Upper lobe of left lung (tissue), 4 donors: ENCODE measurements around the gene IVD.
A peak's percentile ranks its signal among the peaks of the same experiment; 100 is the strongest.

Experiments used
- CTCF ChIP-seq, 6 experiments: fragments of 450-650 bp in 4 of 6; fragments of 200-600 bp in 2 of 6; sonication (generic) in 2 of 6; IDR thresholded peaks; one replicate each; pipeline ENCODE4 v1.5.1; 2016 to 2019; ENCODE audit warnings: antibody characterized with exemption in 6 of 6
- POLR2A ChIP-seq, 4 donors: fragments of 450-650 bp; IDR thresholded peaks; one replicate each; pipeline ENCODE4 v1.5.1; 2016 to 2017; ENCODE audit warnings: antibody characterized with exemption in 4 of 4, mild to moderate bottlenecking in 2 of 4
- POLR2AphosphoS5 ChIP-seq, 2 donors: sonication (generic); formaldehyde crosslinking; IDR thresholded peaks; one replicate each; pipeline ENCODE4 v1.5.1; 2017; ENCODE audit warnings: antibody characterized with exemption in 2 of 2

- TF ChIP-seq CTCF (IDR thresholded peaks at IDR 0.05) (peak in 3 of 6 experiments; percentile 10 to 28 (median 12)), POLR2AphosphoS5 (IDR thresholded peaks at IDR 0.05) (no peak), POLR2A (IDR thresholded peaks at IDR 0.05) (no peak)
Measured at GRCh38 chr15:40357723-40358470, 47.7 kb upstream of the IVD start, which contains the start of gene DISP2.
